GM18870 (cell line): ENCODE measurements around the gene RASAL2.
"Not testable (repeated sequence)": the region's sequence is repeated elsewhere in the genome, so short reads cannot be mapped to it uniquely, and the experiment has no call there.

Source experiments
- ATAC-seq: cut with Tn5 transposase; IDR thresholded peaks from one replicate; pipeline ENCODE4 v1.9.1; 2021; ENCODE audit warnings: moderate library complexity; ENCODE audit not compliant: unreplicated experiment

RASAL2 gene

DNA sequence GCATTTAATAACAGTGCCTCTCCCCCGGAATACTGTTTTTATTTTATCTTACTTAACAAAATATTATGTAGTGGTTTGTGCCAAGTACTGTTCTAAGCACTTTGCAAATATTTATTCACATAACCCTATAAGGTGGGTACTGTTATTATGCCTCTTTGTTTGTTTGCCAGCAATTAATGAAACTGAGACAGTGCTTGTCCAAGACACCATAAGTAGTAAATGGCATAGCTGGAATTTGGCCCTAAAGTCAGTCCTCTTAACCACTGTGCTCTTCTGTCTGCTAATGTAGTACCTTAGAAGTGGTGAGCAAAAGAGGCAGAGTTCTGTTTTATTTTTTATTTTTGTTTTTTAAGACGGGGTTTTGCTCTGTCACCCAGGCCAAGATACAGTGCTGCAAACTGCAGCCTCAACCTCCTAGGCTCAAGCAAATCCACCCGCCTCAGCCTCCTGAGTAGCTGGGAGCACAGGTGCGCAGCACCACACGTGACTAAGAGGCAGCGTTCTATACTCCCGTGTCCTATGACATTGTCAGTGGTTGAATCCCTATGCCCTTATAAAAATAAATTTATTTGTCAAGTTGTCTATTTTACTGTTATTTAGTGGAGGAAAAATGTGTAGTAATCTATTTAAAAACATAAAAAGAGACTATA, 237.1 kb downstream of the RASAL2 start:
- ATAC-seq: no peak

DNA sequence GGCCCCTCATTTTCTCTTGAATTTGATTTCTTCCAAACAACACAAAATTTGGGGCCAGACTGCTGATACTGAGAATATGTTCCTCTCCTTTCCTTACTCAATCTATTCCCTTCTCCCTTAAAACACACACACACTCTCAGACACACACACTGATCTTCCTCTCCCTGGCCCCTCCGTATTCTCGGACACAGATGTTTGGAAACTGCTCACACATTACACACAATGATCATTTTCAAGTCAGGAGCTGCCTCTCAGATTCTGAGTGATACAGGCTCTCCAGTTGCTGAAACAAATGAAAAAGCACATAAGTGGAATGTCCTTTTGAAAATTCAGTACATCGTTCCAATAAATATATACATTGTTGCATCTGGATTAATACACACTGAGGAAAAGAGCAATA, 241.5 kb downstream of the RASAL2 start:
- ATAC-seq: no peak

DNA sequence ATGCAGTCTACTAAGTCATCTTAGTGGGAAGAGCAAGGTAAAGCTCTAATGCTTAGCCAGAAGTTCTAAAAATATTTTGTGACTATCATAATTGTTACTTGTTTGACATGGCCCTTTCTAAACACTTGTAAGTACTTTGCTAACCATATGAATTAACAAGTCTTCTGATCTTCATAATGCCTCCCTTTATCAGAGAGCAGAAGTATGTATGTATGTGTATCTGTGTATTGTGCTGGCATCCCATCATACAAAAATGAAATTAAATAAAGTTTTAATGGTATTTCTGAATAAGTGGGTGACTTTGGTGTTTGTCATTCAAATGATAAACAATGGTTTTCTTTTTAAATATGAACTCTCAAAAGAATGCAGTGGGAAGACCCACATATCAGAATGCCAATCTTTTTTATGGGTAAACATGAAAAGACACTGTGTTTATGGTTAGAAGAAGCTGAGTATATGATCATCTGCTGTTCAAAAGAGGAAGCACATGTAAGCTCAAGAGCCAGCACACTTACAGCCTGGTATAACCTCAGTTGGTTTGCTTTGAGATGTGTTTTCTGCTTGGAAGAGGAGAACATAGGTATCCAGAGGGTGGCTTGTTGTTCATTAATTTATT, 243.3 kb downstream of the RASAL2 start:
- ATAC-seq: no peak

DNA sequence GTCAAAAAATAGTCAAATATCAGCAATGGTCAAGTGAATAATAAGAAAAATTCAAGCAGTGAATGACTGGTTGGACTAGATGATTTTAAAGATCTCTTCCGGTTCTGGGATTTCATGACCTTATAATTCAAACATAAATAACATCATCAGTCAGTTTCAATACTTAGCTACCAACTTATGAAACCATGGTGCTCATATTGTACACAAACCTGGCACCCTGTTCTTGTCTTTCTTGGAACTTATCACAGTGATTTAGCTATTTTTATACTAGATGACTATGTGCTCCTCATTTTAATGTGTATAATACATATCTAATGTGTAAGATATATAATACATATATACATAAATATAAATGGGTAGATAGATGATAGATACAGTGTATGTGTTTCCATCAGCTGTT, 245.9 kb downstream of the RASAL2 start:
- no peak for ATAC-seq

DNA sequence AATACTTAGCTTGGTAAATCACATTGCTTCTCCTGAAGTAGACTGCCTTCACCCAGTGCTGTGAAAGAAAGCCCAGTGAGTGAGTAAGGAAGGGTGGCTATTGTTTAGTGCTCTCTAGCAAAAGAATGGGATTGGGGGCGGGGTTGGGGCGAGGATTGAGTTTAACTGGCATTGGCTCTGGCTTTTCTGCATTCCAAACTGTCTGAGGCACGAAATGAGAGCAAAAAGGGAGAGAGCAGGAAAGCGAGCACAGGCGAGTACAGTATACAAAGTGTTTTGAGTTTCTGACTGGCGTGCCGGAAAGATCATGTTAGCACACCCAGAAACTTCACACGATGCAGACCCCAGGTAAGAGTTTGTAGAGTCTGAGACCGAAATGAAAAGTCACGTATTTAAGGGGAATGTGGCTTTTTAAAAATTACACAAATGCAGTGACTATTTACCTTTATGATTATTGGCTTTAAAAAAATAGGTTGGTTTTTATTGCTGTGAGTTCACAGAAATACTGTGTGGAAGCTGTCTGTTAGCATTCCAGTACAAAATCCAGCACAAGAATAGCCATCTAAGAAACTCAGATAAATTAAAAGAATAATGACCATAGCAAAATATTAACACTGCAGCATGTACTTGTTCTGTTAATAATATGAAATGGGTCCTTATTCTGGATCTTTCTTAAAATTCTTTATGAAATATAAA, 247.5 kb downstream of the RASAL2 start:
- no peak for ATAC-seq

DNA sequence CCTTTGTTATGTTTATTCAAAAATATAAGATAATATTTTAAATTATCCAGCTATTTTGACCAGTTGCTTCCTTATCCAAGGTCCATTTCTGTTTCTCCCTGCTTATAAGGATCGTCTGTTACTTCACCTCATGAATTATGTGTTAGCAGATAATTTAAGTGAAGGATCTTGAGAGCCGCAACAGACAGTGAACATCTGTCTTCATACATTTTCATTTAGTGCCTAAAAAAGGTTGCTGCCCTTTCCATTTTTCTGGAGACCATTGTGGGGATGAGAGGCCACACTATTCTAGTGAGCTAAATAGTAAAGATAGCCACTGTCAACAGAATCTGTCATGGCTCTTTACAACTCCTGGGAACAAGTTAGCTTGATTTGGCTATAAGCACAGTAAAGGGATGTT, 248.8 kb downstream of the RASAL2 start:
- no peak for ATAC-seq

DNA sequence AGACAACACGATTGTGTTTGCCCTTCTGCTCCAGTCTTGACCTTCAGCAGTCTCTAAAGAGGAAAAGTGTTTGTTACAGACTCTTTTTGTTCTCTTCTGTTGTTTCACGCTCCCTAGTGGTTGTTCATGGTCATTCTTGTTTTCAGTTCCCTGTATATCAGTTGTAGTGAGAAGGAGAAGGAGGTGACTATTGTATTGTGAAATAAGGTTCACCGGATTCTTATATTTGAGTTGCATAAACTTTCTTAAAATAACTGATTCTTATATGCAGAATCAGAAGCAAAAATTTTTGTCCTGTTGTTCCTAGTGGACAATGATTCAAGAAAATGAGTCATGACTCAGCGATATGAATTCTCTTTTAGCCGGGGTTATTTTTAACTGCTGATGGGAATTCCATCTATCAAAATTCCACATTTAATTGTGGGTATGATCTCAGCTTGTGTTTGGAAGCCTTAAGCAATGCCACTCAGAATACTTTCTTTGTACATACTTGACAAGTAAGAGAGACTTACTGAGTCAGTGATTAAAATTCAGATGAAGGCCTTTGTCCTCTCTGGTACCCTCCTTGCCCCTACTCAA, 250.7 kb downstream of the RASAL2 start:
- ATAC-seq: no peak

DNA sequence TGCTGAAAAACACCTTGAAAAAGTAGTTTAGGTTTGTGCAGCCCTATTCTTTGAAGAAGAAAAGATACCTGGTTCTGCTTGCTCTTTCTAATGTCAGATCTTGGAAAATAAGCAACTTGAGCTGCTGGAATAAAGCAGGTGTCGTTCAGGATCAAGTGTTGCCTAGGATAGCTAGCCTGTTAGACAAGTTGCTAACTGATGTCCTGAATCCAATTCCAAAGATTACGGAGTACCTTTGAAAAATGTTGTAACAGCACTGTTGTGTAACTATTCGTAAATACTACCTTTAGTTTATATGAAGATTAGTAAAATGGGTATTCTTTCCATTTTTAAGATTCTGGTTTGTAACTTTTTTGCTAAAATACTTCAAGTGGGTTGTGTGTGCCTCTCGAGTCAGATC, 251.3 kb downstream of the RASAL2 start:
- no peak for ATAC-seq

DNA sequence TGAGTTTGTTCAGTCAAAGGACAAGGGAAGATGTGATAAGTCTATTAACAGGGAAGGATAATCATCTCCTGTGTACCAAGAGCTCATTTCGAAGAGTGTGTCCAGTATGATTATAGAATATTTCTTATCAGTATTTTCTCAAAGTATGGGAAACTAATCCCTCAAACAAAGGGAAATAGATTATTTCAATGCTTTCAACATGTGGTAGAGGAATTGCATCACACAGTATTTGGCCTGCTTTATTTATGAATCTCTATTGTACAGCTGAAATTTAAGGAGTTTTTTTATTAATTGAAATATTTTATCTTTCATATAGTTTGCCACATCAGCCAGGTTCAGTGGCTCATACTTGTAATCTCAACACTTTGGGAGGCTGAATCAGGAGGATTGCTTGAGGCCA, 251.9 kb downstream of the RASAL2 start:
- ATAC-seq: no peak

DNA sequence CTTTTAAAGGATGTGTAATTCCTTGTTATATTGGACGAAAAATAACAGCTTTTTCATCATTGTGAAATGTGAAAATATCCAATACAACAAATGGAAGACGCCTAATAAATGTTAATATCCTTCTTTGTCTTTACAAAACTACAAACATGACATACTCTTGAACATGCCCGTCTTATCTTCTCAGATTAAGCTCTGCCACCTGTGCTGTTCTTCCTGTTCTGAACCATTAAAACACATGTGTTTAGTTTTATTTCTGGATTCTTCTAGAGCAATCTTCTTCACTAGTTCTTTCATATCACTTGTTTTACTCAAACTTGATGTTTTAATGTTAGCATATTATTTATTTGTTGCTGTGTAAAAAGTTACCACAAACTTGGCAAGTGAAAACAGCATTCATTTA, 255.9 kb downstream of the RASAL2 start:
- no peak for ATAC-seq

DNA sequence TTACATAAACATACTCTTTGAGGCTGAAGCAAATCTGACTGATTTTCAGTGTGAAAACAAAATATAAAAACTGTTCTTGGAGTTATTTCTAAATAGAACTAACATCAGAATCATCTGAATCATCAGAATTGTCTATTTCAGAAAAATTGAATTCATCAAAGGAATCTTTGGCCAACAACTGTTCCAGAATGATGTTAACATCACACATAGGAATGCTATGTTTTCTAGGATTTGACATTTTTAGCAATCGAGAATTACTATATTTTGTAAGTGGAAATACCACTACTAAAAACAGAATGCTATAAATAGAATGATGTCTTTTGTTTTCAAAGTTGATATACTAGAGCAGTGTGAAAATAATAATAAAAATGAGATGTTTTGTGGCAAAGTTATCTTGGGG, 258.0 kb downstream of the RASAL2 start:
- ATAC-seq: not testable (repeated sequence)

DNA sequence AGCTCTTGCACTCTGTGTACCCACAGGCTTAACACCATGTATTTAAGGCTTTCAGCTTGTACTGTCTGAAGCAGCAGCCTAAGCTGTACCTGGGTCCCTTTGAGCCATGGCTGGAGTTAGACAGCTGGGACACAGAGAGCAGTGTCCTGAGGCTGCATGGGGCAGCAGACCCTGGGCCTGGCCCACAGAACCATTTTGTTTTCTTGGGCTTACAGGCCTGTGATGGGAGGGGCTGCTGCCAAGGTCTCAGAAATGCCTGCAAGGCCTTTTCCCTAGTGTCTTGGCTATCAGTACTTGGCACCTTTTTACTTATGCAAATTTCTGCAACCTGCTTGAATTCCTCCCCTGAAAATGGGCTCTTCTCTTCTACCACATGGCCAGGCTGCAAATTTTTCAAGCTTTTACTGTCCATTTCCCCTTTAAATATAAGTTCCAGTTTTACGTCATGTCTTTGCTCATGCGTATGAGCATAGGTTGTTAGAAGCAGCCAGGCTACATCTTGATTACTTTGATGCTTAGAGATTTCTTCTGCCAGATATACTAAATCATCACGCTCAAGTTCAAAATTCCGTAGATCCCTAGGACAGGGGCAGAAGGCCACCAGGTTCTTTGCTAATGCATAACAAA, 259.0 kb downstream of the RASAL2 start:
- no peak for ATAC-seq

DNA sequence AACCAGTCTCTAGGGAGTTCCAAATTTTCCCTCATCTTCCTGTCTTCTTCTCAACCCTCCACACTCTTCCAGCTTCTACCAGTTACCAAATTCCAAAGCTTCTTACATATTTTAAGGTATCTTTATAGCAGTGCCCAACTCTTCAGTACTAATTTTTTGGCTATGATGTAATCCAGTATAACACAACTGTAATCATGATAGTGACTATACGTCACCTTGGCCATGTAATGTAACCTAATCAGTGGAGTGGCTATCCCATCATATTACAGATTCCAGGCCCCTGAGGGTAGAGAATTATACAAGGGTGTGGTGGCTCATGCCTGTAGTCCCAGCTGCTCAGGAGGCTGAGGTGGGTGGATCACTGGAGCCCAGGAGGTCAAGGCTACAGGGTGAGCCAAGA, 259.6 kb downstream of the RASAL2 start:
- ATAC-seq: no peak

DNA sequence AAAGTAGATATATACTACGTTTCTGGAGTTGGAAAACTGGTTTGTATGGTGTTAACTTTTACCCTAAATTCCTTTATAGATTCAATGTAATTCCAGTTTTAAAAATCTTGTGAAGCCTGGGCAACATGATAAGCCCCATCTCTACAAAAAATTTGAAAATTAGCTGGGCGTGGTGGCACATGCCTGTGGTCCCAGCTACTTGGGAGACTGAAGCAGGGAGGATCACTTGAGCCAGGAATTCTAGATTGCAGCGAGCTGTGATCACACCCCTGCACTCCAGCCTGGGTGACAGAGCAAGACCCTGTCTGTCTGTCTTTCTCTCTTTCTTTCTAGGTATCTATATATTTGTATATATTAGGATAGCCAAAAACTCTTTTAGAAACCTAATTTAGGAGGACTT, 260.9 kb downstream of the RASAL2 start:
- no peak for ATAC-seq

DNA sequence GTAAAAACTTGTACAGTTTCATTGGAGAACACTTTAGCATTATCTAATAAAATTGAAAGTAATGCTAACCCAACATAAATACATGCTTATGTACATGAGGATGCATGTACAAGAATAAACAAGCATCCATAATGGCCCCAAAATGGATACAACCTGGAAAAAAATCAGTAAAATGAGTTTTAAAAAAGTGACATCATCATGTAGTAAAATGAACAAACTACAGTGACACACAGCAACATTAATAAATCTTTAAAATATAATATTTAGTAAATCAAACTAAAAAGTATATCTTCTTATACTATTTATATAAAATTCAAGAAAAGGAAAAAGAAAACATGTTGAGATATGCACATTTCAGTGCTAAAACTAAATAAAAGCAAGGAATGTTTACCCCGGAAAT, 262.4 kb downstream of the RASAL2 start:
- ATAC-seq: no peak

DNA sequence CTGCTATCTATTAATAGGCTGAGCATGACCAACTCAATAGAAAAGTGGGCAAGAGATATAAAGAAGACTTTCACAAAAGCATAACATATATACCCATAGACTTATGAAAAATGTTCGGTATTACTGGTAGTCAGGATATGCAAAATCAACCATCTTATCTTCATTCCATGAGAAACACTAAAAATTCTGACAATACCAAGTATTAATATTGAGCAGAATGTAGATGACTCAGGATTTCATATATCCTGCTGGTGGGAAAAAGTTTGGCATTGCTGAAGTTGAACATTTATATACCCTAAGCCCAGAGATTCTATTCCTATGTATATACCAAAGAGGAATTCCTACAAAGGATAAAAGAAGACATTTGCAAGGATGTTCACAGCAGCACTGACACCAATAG, 264.6 kb downstream of the RASAL2 start:
- no peak for ATAC-seq

DNA sequence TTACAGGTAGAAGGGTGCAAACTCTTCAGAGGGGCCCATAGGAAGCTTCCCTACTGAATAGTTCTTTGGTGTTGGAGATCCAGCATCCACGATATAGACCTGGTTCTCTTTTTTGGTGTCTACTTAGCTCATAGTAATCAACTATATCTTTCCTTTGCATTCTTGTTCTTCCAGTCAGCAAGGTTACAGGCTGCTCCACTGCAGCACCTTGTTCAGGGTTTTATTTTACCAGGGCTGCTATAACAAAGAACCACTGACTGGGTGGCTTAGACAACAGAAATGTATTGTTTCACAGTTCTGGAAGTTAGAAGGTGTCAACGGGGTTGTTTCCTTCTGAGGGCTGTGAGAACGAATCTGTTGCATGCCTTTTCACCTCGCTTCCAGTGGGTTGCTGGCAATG, 266.5 kb downstream of the RASAL2 start:
- ATAC-seq: no peak

DNA sequence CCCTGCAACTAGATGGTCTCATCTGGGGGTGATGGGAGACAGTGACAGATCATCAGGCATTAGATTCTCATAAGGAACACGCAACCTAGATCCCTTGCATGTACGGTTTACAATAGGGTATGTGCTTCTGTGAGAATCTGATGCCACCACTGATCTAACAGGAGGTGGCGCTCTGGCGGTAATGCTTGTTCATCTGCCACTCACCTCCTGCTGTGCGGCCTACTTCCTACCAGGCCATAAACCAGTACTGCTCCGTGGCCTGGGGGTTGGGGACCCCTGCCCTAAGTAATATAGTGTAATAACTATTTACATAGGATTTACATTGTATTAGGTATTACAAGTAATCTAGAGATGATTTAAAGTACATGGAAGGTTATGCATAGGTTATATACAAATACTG, 267.9 kb downstream of the RASAL2 start:
- ATAC-seq: no peak

DNA sequence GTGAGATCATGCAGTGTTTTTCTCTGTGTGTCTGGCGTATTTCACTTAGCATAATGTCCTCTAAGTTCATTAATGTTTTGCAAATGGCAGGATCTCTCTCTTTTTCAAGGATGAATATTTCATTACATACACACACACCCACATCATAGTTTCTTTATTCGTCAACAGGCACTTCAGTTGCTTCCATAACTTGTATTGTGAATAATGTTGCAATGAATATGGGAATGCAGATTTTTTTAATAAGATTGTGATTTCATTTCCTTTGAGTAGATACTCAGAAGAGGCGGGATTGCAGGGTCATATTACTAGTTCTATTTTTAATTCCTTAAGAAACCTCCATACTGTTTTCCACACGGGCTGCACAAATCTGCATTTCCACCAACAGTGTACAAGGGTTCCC, 268.8 kb downstream of the RASAL2 start:
- no peak for ATAC-seq

DNA sequence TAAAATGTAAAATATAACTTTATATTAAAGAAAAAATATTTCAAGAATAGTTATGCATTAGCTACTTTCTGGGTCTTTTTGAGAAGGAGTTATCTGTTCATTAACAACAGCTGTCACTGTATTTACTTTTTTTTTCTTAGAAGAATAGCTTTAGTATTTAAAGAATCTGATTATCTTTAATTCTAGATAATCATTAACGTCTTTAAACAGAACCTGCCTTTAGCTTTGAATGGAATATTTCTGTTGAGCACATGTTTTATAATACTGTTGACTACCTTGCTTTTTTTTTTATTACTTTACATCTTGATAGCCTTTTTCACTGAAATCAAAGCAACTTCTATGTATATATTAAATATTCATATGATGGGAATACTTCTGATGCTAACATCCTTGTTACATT, 270.9 kb downstream of the RASAL2 start:
- no peak for ATAC-seq

DNA sequence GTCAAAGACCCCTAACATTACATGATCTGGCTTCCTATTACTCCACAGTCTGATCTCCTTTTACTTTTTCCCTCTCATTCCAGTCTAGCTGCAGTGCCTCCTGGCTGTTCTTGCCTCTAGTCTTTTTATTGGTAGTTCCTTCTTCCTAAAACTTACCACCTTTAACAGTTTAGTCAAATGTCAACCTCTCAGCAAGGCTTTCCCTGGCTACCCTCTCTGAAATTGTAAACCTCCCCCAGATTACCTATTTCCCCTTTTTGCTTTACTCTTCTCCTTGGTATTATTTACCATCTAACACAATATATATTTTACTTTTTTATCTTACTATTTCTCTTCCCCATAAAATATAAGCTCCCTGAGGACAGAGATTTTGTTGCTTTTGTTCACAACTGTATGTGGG, 273.2 kb downstream of the RASAL2 start:
- ATAC-seq: no peak

DNA sequence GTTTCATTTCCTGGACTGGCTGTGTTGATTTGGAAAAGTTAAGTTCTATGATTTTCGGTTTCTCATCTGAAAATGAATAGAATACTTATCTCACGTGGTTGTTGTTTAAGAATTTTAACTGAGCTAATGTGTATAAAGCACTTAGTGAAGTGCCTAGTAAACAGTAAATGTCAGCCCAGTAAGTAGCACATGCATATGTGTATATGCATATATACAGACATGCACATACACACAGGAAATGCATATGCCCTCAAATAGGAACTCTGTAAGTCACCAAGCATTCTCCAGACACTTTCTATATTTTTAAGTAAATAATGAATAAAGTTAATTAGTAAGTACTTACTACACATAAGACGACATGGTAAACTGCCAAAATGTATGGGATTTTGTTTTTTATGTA, 274.3 kb downstream of the RASAL2 start:
- no peak for ATAC-seq
